Skin epidermis (tissue), 12 donors: ENCODE measurements around the gene CRIM1.
A peak's percentile ranks its signal among the peaks of the same experiment; 100 is the strongest.

Experiments used
- H3K27ac ChIP-seq, 21 experiments: fragments of 200-600 bp; sonication (generic) in 11 of 21; one replicate each; pipeline ENCODE4 v1.5.0; 2020; ENCODE audit warnings: mild to moderate bottlenecking in 3 of 21, inconsistent platforms in 2 of 21, moderate library complexity in 2 of 21
- H3K4me3 ChIP-seq, 7 experiments: fragments of 200-600 bp; sonication (generic) in 2 of 7; one replicate each; pipeline ENCODE4 v1.5.0; 2020; ENCODE audit warnings: inconsistent platforms in 2 of 7, mild to moderate bottlenecking in 2 of 7, moderate library complexity in 1 of 7

Gene CRIM1

GRCh38 chr2:36369163-36369562 is 13.6 kb downstream of the CRIM1 start:
- Histone ChIP-seq H3K27ac (peak overlapping the region in 5 of 21 experiments; percentile 3 to 40 (median 21)), H3K4me3 (no peak overlapping the region)

GRCh38 chr2:36369716-36370115 is 14.1 kb downstream of the CRIM1 start:
- peak overlapping the region in 5 of 21 experiments; percentile 1 to 41 (median 13) for H3K27ac ChIP-seq

DNA sequence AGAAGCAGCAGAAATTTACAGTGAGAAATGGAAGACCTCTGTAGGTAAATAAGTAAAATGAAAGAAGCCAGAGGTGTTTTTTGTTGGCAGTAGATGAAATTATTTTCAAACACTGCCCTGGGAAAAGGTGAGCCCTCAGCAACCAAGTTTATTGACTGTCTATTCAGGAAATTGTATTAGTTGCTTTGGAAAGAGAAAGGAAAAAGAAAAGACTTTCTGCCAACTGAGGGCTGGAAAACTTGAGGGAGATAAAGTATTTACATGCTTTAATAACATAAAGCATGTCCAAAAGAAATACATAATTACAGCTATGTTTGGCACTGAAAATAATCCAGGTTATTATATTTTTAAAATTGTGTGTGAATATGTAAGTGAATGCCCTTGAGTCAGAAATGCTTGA is 14.7 kb downstream of the CRIM1 start:
- H3K27ac ChIP-seq, result peak overlapping the region in 5 of 21 experiments; percentile 1 to 41 (median 13)

More at GRCh38 chr2:36369716-36370115, 14.1 kb downstream of the CRIM1 start:
- no peak overlapping the region for H3K4me3 ChIP-seq

DNA sequence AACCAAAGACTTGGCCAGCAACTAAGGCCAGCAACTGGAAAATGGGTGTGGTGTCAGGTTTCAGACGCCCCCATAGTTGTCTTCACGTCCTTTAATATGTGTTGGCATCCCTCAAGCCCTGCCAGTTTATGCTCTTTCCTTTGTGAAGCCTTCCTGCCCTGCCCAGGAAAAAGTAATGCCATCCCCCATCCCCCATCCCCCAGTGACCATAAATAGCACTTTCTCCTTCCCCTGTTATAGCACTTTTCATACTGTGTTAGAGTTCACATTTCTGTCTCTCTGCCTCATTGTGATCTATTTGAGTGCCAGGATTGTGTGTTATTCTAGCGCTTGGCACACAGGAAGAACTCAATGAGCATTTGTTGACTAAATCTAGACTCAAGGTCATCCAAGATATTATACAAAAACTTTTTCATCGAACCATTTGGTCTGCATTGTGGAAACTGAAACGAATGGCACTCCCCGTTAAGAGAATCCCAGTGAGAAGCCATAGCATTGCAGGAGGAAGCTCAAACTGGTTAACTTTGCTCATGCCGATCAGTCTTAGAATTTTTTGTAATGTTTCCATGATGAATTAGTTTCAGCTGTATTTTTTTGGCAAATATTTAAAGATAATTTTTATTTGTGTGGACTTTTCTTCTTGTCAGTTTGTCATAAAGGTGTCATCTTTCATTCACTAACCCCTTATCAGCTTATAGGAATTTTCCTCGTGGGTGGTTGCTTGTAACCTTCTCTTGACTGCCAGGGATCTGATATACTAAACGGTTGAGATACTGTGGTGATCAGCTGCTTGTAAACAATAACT is 15.7 kb downstream of the CRIM1 start:
- no peak overlapping the region for H3K4me3 ChIP-seq
- H3K27ac ChIP-seq, result peak overlapping the region in 10 of 21 experiments; percentile 14 to 62 (median 46)

More for the DNA sequence above, 14.7 kb downstream of the CRIM1 start:
- H3K4me3 ChIP-seq, result no peak overlapping the region

- H3K4me3 ChIP-seq, result no peak overlapping the region
- peak overlapping the region in 8 of 21 experiments; percentile 26 to 62 (median 48) for H3K27ac ChIP-seq
Measured at GRCh38 chr2:36371928-36372391, 16.4 kb downstream of the CRIM1 start.

- no peak overlapping the region for H3K4me3 ChIP-seq
- peak overlapping the region in 3 of 21 experiments; percentile 5 to 57 (median 47) for H3K27ac ChIP-seq
Measured at GRCh38 chr2:36373149-36373926, 17.8 kb downstream of the CRIM1 start.

GRCh38 chr2:36374585-36374984 is 19.0 kb downstream of the CRIM1 start:
- Histone ChIP-seq H3K4me3 (no peak overlapping the region), H3K27ac (peak overlapping the region in 1 of 21 experiments; percentile 5)

DNA sequence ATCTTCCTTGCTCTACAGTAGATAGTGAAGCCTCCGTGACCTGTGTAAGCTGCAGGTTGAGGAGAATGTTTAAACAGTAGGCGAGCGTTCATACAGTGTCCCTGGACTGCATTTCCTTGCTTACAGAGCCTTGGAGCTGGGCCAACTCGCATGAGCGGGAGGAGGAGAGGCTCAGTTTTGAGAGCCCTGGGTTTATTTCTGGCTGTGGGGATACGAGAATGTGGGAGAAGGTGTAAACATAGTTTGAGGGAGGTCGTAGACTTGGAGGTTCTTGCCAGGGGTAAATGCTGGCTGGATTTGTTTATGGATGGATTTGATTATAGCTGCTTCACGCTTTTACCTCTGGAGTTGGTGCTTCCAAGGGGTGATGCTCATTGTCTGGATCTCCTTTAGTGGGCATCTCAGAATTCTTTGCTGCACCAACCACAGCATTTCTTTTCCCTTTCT is 20.8 kb downstream of the CRIM1 start:
- Histone ChIP-seq H3K4me3 (no peak overlapping the region), H3K27ac (peak overlapping the region in 1 of 21 experiments; percentile 9)

GRCh38 chr2:36376992-36377738 is 21.6 kb downstream of the CRIM1 start:
- Histone ChIP-seq H3K4me3 (no peak overlapping the region), H3K27ac (peak overlapping the region in 2 of 21 experiments; percentile 9 to 13)

DNA sequence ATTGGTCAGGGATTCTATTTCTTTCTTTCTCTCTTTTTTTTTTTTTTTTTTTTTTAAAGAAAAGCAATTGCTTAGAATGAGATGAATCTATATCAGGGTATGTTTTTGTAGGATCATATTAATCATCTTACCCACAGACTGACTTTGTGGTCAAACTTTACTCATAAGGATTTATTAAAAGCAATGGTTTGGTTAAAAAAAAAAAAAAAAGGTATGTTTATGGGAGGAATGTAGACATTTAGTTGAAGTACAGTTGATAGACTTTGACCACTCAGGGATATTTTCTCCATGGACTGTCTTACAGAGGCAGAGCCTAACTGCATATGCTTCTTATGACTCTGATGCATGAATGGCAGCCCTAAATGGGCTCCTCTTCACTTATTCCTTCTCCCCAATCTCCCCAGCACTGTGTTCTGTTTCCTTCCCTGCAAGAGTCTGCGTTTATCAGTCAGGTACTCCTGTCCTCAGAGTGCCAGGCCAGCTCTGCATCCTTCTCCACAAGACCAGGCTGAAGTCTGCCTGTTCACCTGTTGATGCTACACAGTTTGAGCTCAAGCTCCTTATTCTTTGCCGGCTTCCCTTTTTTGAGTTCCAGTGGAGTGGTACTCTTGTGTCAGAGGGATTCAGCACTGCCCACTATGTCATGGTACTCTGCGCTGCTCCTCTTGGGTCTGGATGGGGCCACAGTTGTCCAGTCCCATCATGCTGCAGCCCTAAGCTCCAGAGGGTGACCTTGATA is 24.3 kb downstream of the CRIM1 start:
- Histone ChIP-seq H3K4me3 (no peak overlapping the region), H3K27ac (no peak overlapping the region)

DNA sequence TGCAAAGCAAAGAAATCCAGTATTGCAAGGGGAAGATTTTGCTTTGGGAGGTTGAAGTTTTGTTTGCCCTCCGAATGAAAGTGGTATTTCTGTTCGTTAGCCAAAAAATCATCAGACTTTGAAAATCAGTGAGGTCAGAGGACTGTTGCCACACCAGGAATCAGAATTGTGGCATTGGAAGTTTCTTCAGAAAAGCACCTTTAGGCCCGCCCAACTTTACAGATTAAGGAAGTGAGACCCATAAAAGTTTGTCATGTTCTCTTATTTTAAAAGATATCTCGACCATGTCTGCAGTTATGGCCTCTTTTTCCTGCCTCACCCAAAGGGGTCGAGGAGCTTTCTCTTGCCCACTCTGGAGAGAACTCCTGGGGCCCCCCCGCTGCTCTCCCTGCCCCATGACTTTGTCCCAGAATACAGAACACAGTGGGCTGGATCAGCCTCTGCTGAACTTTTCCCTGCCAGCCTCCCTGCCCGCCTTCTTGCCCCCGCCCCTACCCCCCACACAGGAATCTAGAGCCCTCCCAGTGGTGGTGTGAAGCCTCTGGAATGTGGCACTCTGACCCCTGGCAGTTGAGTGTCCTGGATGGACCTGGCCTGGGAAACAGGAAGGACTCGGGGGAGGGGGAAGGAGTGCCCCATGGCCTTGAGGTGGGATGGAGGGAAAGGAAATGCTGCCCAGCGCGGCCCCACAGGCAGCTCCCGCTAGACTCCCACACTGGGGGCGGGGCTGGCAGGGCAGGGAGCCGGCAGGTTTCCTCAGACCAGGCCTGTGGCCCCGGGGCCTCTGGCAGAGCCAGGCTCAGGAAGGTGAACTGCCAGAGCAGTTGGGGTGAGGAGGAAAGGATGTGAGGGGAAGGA is 25.3 kb downstream of the CRIM1 start:
- no peak overlapping the region for H3K4me3 ChIP-seq
- H3K27ac ChIP-seq, result peak overlapping the region in 2 of 21 experiments; percentile 4 to 11

DNA sequence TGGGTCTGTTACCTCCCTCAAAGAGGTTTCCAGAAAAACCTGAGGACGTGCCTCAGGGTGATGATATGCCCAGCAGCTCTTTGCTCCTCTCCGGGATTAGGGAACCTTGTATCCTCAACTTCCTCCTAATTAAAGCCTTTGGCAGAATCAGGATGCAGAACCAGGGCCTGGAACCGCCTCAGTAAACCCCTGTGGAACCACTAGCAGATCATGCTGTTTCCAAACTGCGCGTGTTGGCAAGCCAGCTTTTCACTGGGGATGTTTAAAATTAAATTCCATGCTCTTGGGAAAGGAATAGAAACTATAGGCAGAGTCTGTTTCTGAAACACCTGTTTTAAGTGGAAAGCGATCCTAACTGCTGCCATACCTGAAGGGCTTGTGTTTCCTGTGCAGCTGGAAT is 26.4 kb downstream of the CRIM1 start:
- Histone ChIP-seq H3K4me3 (no peak overlapping the region), H3K27ac (peak overlapping the region in 1 of 21 experiments; percentile 1)

DNA sequence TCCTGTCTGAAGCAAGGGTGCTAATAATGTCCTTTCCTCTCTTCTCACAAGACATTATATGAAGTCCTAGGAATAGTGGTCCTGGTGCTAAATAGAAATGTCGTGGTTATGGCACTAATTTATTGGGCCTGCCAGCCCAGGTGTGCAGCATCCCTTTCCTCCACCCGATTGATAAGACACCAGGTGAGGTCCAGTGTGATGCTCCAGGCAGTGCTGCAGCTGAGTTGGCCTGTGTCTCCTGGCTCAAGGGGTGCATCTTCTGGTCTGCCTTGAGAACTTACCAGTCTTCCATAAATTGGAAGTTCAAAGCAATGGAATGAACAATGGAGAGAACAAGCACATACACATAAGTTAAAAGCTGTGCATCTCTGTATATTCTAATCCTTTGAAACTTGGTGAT is 26.9 kb downstream of the CRIM1 start:
- H3K27ac ChIP-seq, result no peak overlapping the region
- H3K4me3 ChIP-seq, result no peak overlapping the region

DNA sequence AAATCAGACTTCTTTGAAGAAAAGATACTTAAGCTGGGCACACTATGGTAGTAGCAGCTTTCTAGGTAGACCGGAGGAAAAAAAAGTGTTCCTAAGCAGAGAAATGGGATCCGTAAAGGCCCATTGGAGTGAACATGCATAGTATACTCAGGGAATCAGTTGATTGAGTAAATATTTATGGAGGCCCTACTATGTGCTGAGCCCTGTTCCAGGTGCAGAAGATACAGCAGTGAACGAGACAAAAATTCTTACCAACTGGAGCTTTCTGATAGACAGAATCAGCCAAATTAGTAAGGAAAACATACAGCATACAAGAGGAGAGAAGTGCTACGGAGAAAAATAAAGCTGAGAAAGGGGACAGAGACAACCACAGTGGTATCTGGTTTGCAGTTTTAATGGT is 28.1 kb downstream of the CRIM1 start:
- no peak overlapping the region for H3K27ac ChIP-seq
- no peak overlapping the region for H3K4me3 ChIP-seq

DNA sequence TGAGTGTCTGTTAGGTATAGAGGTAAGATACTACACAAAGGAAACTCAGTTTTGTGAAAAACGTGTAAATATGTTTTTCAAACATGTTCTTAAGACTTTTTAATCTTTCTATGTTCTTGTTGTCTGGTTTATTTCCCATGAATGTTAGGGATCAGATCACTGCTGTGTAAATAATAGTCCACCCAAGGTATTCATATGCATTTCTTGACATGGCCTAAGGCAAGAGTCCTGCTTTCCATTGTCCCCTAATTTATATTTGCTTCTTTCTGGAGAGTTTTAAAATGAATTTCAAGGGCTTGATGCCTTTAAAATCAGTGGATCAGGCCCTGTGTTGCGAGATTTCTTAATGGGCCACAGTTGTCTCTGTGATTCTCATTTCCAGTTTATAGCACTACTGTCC is 28.9 kb downstream of the CRIM1 start:
- Histone ChIP-seq H3K4me3 (no peak overlapping the region), H3K27ac (no peak overlapping the region)

- Histone ChIP-seq H3K27ac (no peak overlapping the region), H3K4me3 (no peak overlapping the region)
Measured at GRCh38 chr2:36385603-36386002, 30.0 kb downstream of the CRIM1 start.

DNA sequence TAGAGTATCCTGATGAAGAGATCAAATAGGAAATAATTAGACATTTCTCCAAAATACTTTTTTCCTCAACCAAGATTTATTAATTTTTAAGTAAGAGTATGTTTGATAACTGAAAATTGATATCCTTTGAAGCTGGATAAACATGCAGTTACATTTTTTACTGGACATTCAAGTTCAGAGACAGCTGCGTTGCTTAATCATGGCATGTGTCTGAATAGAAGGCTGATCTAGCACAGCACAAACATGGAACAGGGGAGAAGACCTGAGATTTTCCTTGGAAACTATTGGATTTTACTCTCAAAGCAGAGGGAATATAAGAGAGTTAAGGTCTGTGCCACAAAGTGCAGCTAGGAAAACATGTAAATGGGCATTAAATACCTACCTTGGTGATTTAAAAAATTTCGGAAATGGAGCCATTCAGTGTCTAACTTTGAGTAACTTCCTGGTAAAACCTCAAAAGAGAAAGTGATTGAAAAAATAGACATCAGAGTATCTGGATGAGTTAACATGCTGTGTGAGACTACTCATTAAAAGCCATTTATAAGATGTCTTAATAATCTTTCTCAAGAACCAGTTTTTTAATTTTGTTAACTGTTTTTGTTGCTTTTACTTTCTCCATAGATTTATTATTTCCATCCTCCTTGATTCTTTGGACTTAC is 31.8 kb downstream of the CRIM1 start:
- Histone ChIP-seq H3K4me3 (no peak overlapping the region), H3K27ac (peak overlapping the region in 1 of 21 experiments; percentile 2)

DNA sequence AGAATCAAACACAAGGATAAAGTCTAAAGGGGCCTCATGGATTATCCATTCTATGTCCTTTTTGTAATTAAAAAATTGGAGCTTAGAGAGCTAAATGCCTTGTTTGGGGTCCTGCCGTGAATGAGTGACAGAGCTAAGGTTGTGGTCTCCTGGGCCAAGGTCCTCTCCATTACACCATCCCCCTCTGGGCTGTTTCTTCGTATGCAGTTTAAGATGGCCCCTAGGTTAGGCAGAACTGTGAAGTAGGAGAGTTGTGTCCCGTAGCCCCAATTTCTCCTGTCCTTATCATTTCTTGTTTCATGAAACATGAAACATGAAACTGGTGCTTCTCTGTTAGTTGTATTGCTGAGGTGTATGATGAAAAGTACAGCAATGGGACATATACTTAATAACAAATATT is 32.9 kb downstream of the CRIM1 start:
- Histone ChIP-seq H3K27ac (no peak overlapping the region), H3K4me3 (no peak overlapping the region)
